Upper lobe of left lung (tissue), 6 donors: Measurements from ENCODE around the gene KRT75. TPM values are rescaled to one million over a fixed set of nuclear protein-coding genes. Genes with fewer than 3 reads are reported as not detected.
A peak's percentile ranks its signal among the peaks of the same experiment; 100 is the strongest.
"Not testable (repeated sequence)": the region's sequence is repeated elsewhere in the genome, so short reads cannot be mapped to it uniquely, and the experiment has no call there.

Experiments
- ATAC-seq, 2 donors: fragments of 200-7000 bp; cut with Tn5 transposase; one replicate each; pipeline ENCODE4 v1.9.1; 2022; ENCODE audit warnings: mild to moderate bottlenecking in 2 of 2, moderate library complexity in 2 of 2; ENCODE audit not compliant: low FRiP score in 2 of 2
- DNase-seq, 2 donors: peaks; one replicate each; pipeline ENCODE4 v3.0.0-alpha.2; 2019 to 2020
- H3K27ac ChIP-seq, 4 donors: fragments of 200-600 bp; sonication (generic); one replicate each; pipeline ENCODE4 v1.5.1; 2016 to 2019
- H3K27me3 ChIP-seq, 4 donors: fragments of 200-600 bp; sonication (generic); one replicate each; pipeline ENCODE4 v1.5.1; 2017 to 2019
- H3K36me3 ChIP-seq, 4 donors: fragments of 200-600 bp; sonication (generic); one replicate each; pipeline ENCODE4 v1.5.1; 2016 to 2019
- H3K4me1 ChIP-seq, 4 donors: fragments of 200-600 bp; sonication (generic); one replicate each; pipeline ENCODE4 v1.5.1; 2018 to 2019
- H3K4me3 ChIP-seq, 4 donors: fragments of 200-600 bp; sonication (generic); one replicate each; pipeline ENCODE4 v1.5.1; 2017 to 2019; ENCODE audit warnings: mild to moderate bottlenecking in 2 of 4, moderate library complexity in 1 of 4
- H3K9me3 ChIP-seq, 4 donors: fragments of 200-600 bp; sonication (generic); one replicate each; pipeline ENCODE4 v1.5.1; 2018 to 2019
- CTCF ChIP-seq, 6 experiments: fragments of 450-650 bp in 4 of 6; fragments of 200-600 bp in 2 of 6; sonication (generic) in 2 of 6; IDR thresholded peaks; one replicate each; pipeline ENCODE4 v1.5.1; 2016 to 2019; ENCODE audit warnings: antibody characterized with exemption in 6 of 6
- EP300 ChIP-seq, 4 donors: sonication (generic); formaldehyde crosslinking; IDR thresholded peaks; one replicate each; pipeline ENCODE4 v1.5.1; 2017; ENCODE audit warnings: antibody characterized with exemption in 4 of 4, control low read depth in 2 of 4
- POLR2A ChIP-seq, 4 donors: fragments of 450-650 bp; IDR thresholded peaks; one replicate each; pipeline ENCODE4 v1.5.1; 2016 to 2017; ENCODE audit warnings: antibody characterized with exemption in 4 of 4, mild to moderate bottlenecking in 2 of 4
- POLR2AphosphoS5 ChIP-seq, 2 donors: sonication (generic); formaldehyde crosslinking; IDR thresholded peaks; one replicate each; pipeline ENCODE4 v1.5.1; 2017; ENCODE audit warnings: antibody characterized with exemption in 2 of 2
- WGBS, 2 donors: methylation state at CpG; one replicate each; pipeline ENCODE4 v1.1.5; 2017 to 2018; 5-methylcytosine and 5-hydroxymethylcytosine counted together
- total RNA-seq, 6 donors: library from RNA; depleted of rRNA in 4 of 6; stranded (reverse); fragments of >200 nt in 4 of 6; gene quantifications; one replicate each; pipeline versions ENCODE4 v1.1.0 to v1.2.1, GENCODE V29; 2016 to 2021
- donor health status: DM: no; HTN: no; CAD: no; lungs with moderate emphysema.
- donor health status: DM: no; HTN: yes; CAD: no; lungs with severe emphysema.

Gene KRT75
- total RNA-seq, 6 donors from 2014 or later: not detected

- 62 to 73% methylated on average over 3 of the region's 3 CpGs for WGBS, 2 donors
- Histone ChIP-seq H3K36me3 (no peaks in the 10 kb centered on the region), H3K27me3 (no peaks in the 10 kb centered on the region), H3K27ac (no peak overlapping the region), H3K4me1 (no peaks in the 10 kb centered on the region), H3K4me3 (no peak overlapping the region), H3K9me3 (no peaks in the 10 kb centered on the region)
- DNase-seq: no peak
- ATAC-seq: no peak
- TF ChIP-seq POLR2AphosphoS5 (IDR thresholded peaks at IDR 0.05) (no peak), CTCF (IDR thresholded peaks at IDR 0.05) (no peak), POLR2A (IDR thresholded peaks at IDR 0.05) (no peak), EP300 (IDR thresholded peaks at IDR 0.05) (no peak)
Observed at GRCh38 chr12:52454411-52455201, 20.4 kb upstream of the KRT75 start.

GRCh38 chr12:52452101-52452500 lies 17.9 kb upstream of the KRT75 start, which contains the start of gene KRT6B:
KRT6B (minus strand) TSS chr12:52452146; CDS start chr12:52452078, 68 bp downstream.
- no peak within 1 kb of the TSS for H3K4me3 ChIP-seq
- no peak within 1 kb of the TSS for H3K27ac ChIP-seq
- ATAC-seq (no peak), DNase-seq (no peak)
- TF ChIP-seq POLR2AphosphoS5 (IDR thresholded peaks at IDR 0.05): no peak
- no peaks in the 10 kb centered on the region for H3K36me3 ChIP-seq
- H3K4me1 ChIP-seq: no peaks in the 10 kb centered on the region
- H3K27me3 ChIP-seq: no peaks in the 10 kb centered on the region
- WGBS, 2 donors: 84 to 88% methylated on average over 6 of the region's 6 CpGs
- H3K9me3 ChIP-seq: no peaks in the 10 kb centered on the region

GRCh38 chr12:52448228-52448627 lies 14.1 kb upstream of the KRT75 start:
- Histone ChIP-seq H3K36me3 (no peaks in the 10 kb centered on the region), H3K9me3 (no peaks in the 10 kb centered on the region), H3K27ac (no peak overlapping the region), H3K4me3 (no peak overlapping the region), H3K27me3 (no peaks in the 10 kb centered on the region), H3K4me1 (no peaks in the 10 kb centered on the region)
- TF ChIP-seq POLR2AphosphoS5 (IDR thresholded peaks at IDR 0.05) (no peak), CTCF (IDR thresholded peaks at IDR 0.05) (no peak), POLR2A (IDR thresholded peaks at IDR 0.05) (no peak), EP300 (IDR thresholded peaks at IDR 0.05) (no peak)
- 52 to 54% methylated on average over 3 of the region's 3 CpGs for WGBS, 2 donors
- ATAC-seq (no peak), DNase-seq (no peak)

- peak in 1 of 2 donors; percentile 55 for DNase-seq
- not testable (repeated sequence) for H3K36me3 ChIP-seq, ATAC-seq, H3K4me1 ChIP-seq, H3K9me3 ChIP-seq, H3K4me3 ChIP-seq, H3K27ac ChIP-seq, H3K27me3 ChIP-seq
- WGBS, 2 donors: 86 to 91% methylated on average over 9 to 10 of the region's 11 CpGs
Observed at GRCh38 chr12:52447196-52447595, 13.0 kb upstream of the KRT75 start.

GRCh38 chr12:52446367-52447045 lies 12.3 kb upstream of the KRT75 start:
- no peaks in the 10 kb centered on the region for H3K9me3 ChIP-seq
- H3K27ac ChIP-seq: no peak overlapping the region
- ATAC-seq (no peak), DNase-seq (no peak)
- 78% methylated on average over 6 of the region's 6 CpGs for WGBS, 2 donors
- H3K27me3 ChIP-seq: no peaks in the 10 kb centered on the region
- no peaks in the 10 kb centered on the region for H3K4me1 ChIP-seq
- no peaks in the 10 kb centered on the region for H3K36me3 ChIP-seq
- no peak overlapping the region for H3K4me3 ChIP-seq
- TF ChIP-seq POLR2AphosphoS5 (IDR thresholded peaks at IDR 0.05) (no peak), CTCF (IDR thresholded peaks at IDR 0.05) (no peak), EP300 (IDR thresholded peaks at IDR 0.05) (no peak)
